ENCODE results near the gene ZNF83. TPM values are rescaled to one million over a fixed set of nuclear protein-coding genes. Genes with fewer than 3 reads are reported as not detected.

The ZNF83 gene
- polyA plus RNA-seq, 1 of the 3 experiments (the other 2 are of a cell fraction), result 30.1 TPM

- H3K4me1 ChIP-seq (ENCODE audit: control insufficient read depth in 1 of 2, insufficient read depth in 2 of 2, low read depth in 1 of 2, low read length in 1 of 2), result no peaks in the 10 kb centered on the region
- H3K27me3 ChIP-seq (ENCODE audit: insufficient read depth), result no peaks in the 10 kb centered on the region
- H3K9me2 ChIP-seq, result no peaks in the 10 kb centered on the region
- no peak overlapping the region for H3K4me2 ChIP-seq
- H3K36me3 ChIP-seq (replicated peaks in 1 of 2; ENCODE audit: control insufficient read depth in 1 of 2, insufficient read depth in 2 of 2, low read length in 1 of 2), result peaks cover 0 to 16% of the 10 kb centered on the region in 2 experiments
- H3K9ac ChIP-seq, result no peak overlapping the region
- CTCF ChIA-PET, result no interaction called here
- POLR2A ChIA-PET, result no interaction called here
- no peak overlapping the region for H2AFZ ChIP-seq (ENCODE audit: low read depth)
- peaks cover 20% of the 10 kb centered on the region; the same call in 1 of the 2 replicates for H3K79me2 ChIP-seq (ENCODE audit: insufficient read depth)
- H4K20me1 ChIP-seq (ENCODE audit: insufficient read depth), result no peaks in the 10 kb centered on the region
- TF ChIP-seq ELF1 (IDR thresholded peaks at IDR 0.05) (no peak), CTCF (IDR thresholded peaks at IDR 0.05) (no peak), SIN3A (IDR thresholded peaks at IDR 0.05; ENCODE audit: borderline replicate concordance, low read depth, low read length) (no peak), POLR2AphosphoS5 (IDR thresholded peaks at IDR 0.05; ENCODE audit: low read depth, low read length) (no peak), IRF3 (IDR thresholded peaks at IDR 0.05; ENCODE audit: low read depth, low read length) (no peak), FOXJ3 (CRISPR knock-in tag; IDR thresholded peaks at IDR 0.05) (no peak), TCF12 (IDR thresholded peaks at IDR 0.05) (no peak), EP300 (IDR thresholded peaks at IDR 0.05; ENCODE audit: borderline replicate concordance in 1 of 2, low read depth in 1 of 2, low read length in 1 of 2) (no peak), GATA2 (CRISPR knock-in tag; IDR thresholded peaks at IDR 0.05) (no peak), EZH2phosphoT487 (IDR thresholded peaks at IDR 0.05; ENCODE audit: borderline replicate concordance, low read depth) (no peak), YY1 (IDR thresholded peaks at IDR 0.05; ENCODE audit: low read depth) (no peak), USF2 (IDR thresholded peaks at IDR 0.05; ENCODE audit: borderline replicate concordance, low read depth, low read length) (no peak)
- no peaks in the 10 kb centered on the region for H3K9me3 ChIP-seq
- no peak overlapping the region for H3K4me3 ChIP-seq (ENCODE audit: low read depth in 2 of 2, low read length in 1 of 2)
- DNase-seq, result no peak
- no peak overlapping the region for H3K27ac ChIP-seq (ENCODE audit: low read depth in 2 of 2, low read length in 1 of 2)
- H3F3A ChIP-seq (replicated peaks; ENCODE audit: insufficient read depth), result peaks cover 8% of the 10 kb centered on the region
- 87% methylated on average over 4 of the region's 4 CpGs for WGBS (ENCODE audit: low lambda C conversion rate)
Observed at GRCh38 chr19:52665027-52665426, 26.9 kb upstream of the ZNF83 start.

GRCh38 chr19:52664461-52664860 is 26.3 kb upstream of the ZNF83 start:
- Histone ChIP-seq H3K79me2 (ENCODE audit: insufficient read depth) (peaks cover 20% of the 10 kb centered on the region; the same call in 1 of the 2 replicates), H3K9me3 (no peaks in the 10 kb centered on the region), H3K9ac (no peak overlapping the region), H3K4me1 (ENCODE audit: control insufficient read depth in 1 of 2, insufficient read depth in 2 of 2, low read depth in 1 of 2, low read length in 1 of 2) (no peaks in the 10 kb centered on the region), H3K9me2 (no peaks in the 10 kb centered on the region), H3F3A (replicated peaks; ENCODE audit: insufficient read depth) (peaks cover 8% of the 10 kb centered on the region), H2AFZ (ENCODE audit: low read depth) (no peak overlapping the region), H4K20me1 (ENCODE audit: insufficient read depth) (no peaks in the 10 kb centered on the region), H3K27ac (ENCODE audit: low read depth in 2 of 2, low read length in 1 of 2) (no peak overlapping the region), H3K27me3 (ENCODE audit: insufficient read depth) (no peaks in the 10 kb centered on the region), H3K4me2 (no peak overlapping the region), H3K4me3 (ENCODE audit: low read depth in 2 of 2, low read length in 1 of 2) (no peak overlapping the region), H3K36me3 (replicated peaks in 1 of 2; ENCODE audit: control insufficient read depth in 1 of 2, insufficient read depth in 2 of 2, low read length in 1 of 2) (peaks cover 0 to 22% of the 10 kb centered on the region in 2 experiments)
- ChIA-PET CTCF (no interaction called here), POLR2A (no interaction called here)
- peak; percentile 15 for DNase-seq
- TF ChIP-seq USF1 (IDR thresholded peaks at IDR 0.05; ENCODE audit: borderline replicate concordance, low read depth) (no peak), GABPA (IDR thresholded peaks at IDR 0.05; ENCODE audit: low read depth) (no peak)
- TF ChIP-seq, protein P1, sequence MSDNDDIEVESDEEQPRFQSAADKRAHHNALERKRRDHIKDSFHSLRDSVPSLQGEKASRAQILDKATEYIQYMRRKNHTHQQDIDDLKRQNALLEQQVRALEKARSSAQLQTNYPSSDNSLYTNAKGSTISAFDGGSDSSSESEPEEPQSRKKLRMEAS (IDR thresholded peaks at IDR 0.05; ENCODE audit: low read depth), result no peak
- 65% methylated on average over 5 of the region's 5 CpGs for WGBS (ENCODE audit: low lambda C conversion rate)

Measured in SK-N-SH (cell line).